GM18861 (cell line): Measurements from ENCODE around the gene PWWP2B.
"Not testable (repeated sequence)": the region's sequence is repeated elsewhere in the genome, so short reads cannot be mapped to it uniquely, and the experiment has no call there.

ENCODE experiments used
- ATAC-seq: cut with Tn5 transposase; IDR thresholded peaks from one replicate; pipeline ENCODE4 v1.9.1; 2021; ENCODE audit not compliant: unreplicated experiment

The PWWP2B gene

GRCh38 chr10:132429281-132430230 is 32.6 kb downstream of the PWWP2B start:
- no peak for ATAC-seq

GRCh38 chr10:132430231-132430743 is 33.3 kb downstream of the PWWP2B start:
- ATAC-seq = no peak

- no peak for ATAC-seq
These were observed 33.9 kb downstream of the PWWP2B start for GRCh38 chr10:132430861-132431271.

GRCh38 chr10:132431537-132432175 is 34.7 kb downstream of the PWWP2B start:
- ATAC-seq = no peak

- ATAC-seq = no peak
These were observed 35.2 kb downstream of the PWWP2B start for GRCh38 chr10:132432176-132432540.

- ATAC-seq = no peak
These were observed 36.8 kb downstream of the PWWP2B start for GRCh38 chr10:132433671-132434340.

GRCh38 chr10:132434405-132435005 is 37.5 kb downstream of the PWWP2B start:
- ATAC-seq = no peak

GRCh38 chr10:132435320-132435719 is 38.3 kb downstream of the PWWP2B start:
- ATAC-seq = not testable (repeated sequence)

- ATAC-seq = not testable (repeated sequence)
These were observed 39.1 kb downstream of the PWWP2B start for GRCh38 chr10:132436096-132436495.

GRCh38 chr10:132436861-132437410 is 39.9 kb downstream of the PWWP2B start:
- no peak for ATAC-seq

GRCh38 chr10:132437541-132437950 is 40.5 kb downstream of the PWWP2B start:
- no peak for ATAC-seq

- no peak for ATAC-seq
These were observed 41.4 kb downstream of the PWWP2B start for GRCh38 chr10:132438091-132439024.

- no peak for ATAC-seq
These were observed 42.0 kb downstream of the PWWP2B start for GRCh38 chr10:132439025-132439388.

GRCh38 chr10:132439424-132440163 is 42.6 kb downstream of the PWWP2B start:
- no peak for ATAC-seq

- ATAC-seq = no peak
These were observed 44.0 kb downstream of the PWWP2B start for GRCh38 chr10:132440791-132441565.

- ATAC-seq = no peak
These were observed 45.0 kb downstream of the PWWP2B start for GRCh38 chr10:132441818-132442524.

- no peak for ATAC-seq
These were observed 45.6 kb downstream of the PWWP2B start for GRCh38 chr10:132442636-132443035.

- no peak for ATAC-seq
These were observed 46.6 kb downstream of the PWWP2B start for GRCh38 chr10:132443605-132443982.
